Activated CD4-positive, alpha-beta T cell treated with anti-CD3 and anti-CD28 coated beads, Interleukin-10, Interleukin-2, amounts not matched to agents 100 ng/mL and 50 ng/mL, durations not matched to agents 16 hours and 8 hours (primary cell): ENCODE measurements around the gene CHID1.
A peak's percentile ranks its signal among the peaks of the same experiment; 100 is the strongest.

ENCODE experiments used
- DNase-seq: peaks from one replicate; pipeline ENCODE4 v3.0.0-alpha.2; 2020

The CHID1 gene

GRCh38 chr11:831118-831864, 79.3 kb downstream of the CHID1 start:
- DNase-seq, result no peak

- DNase-seq, result peak; percentile 66
These were observed 80.1 kb downstream of the CHID1 start for GRCh38 chr11:830295-831117.

- DNase-seq, result no peak
These were observed 80.7 kb downstream of the CHID1 start for GRCh38 chr11:829847-830294.

- no peak for DNase-seq
These were observed 81.3 kb downstream of the CHID1 start for GRCh38 chr11:829176-829846.

- DNase-seq, result no peak
These were observed 82.0 kb downstream of the CHID1 start for GRCh38 chr11:828506-829175.

- no peak for DNase-seq
These were observed 82.8 kb downstream of the CHID1 start, which contains the start of gene CRACR2B for GRCh38 chr11:827897-828192. Gene CRACR2B (plus strand): TSS chr11:827919. CDS start chr11:828608, 689 bp downstream.

GRCh38 chr11:827146-827896, 83.3 kb downstream of the CHID1 start:
- no peak for DNase-seq

GRCh38 chr11:826836-827145, 83.8 kb downstream of the CHID1 start:
- DNase-seq, result no peak

- DNase-seq, result no peak
These were observed 84.4 kb downstream of the CHID1 start for GRCh38 chr11:826227-826621.

- no peak for DNase-seq
These were observed 85.0 kb downstream of the CHID1 start for GRCh38 chr11:825366-826226.

- DNase-seq, result no peak
These were observed 85.7 kb downstream of the CHID1 start for GRCh38 chr11:824942-825341.

- DNase-seq, result no peak
These were observed 86.2 kb downstream of the CHID1 start for GRCh38 chr11:824292-824880.

- no peak for DNase-seq
These were observed 86.9 kb downstream of the CHID1 start for GRCh38 chr11:823441-824291.

- no peak for DNase-seq
These were observed 88.9 kb downstream of the CHID1 start for GRCh38 chr11:821512-822371.

GRCh38 chr11:820655-821511, 89.7 kb downstream of the CHID1 start:
- no peak for DNase-seq

GRCh38 chr11:819943-820649, 90.5 kb downstream of the CHID1 start:
- DNase-seq, result peak; percentile 94

GRCh38 chr11:819129-819931, 91.3 kb downstream of the CHID1 start:
- peak; percentile 92 for DNase-seq
